A673 (cell line): Measurements from ENCODE around the gene HEXD. TPM values are rescaled to one million over a fixed set of nuclear protein-coding genes. Genes with fewer than 3 reads are reported as not detected.
"Not testable (repeated sequence)": the region's sequence is repeated elsewhere in the genome, so short reads cannot be mapped to it uniquely, and the experiment has no call there.

Experiments
- BruUV-seq: library from RNA; stranded (reverse); fragments of 400-500 nt; replicated peaks from 2 replicates; lab custom pipeline; 2021; lab: Mats Ljungman, UMichigan
- CTCF ChIA-PET: fragments of 300-600 bp; sonication (Branson Sonifier 250); formaldehyde crosslinking; loops from one replicate; lab custom pipeline; 2022; ENCODE audit warnings: antibody characterized with exemption; lab: Charles Lee
- POLR2A ChIA-PET: fragments of 300-600 bp; sonication (Branson Sonifier 250); formaldehyde crosslinking; loops from one replicate; lab custom pipeline; 2022; ENCODE audit warnings: antibody characterized with exemption; ENCODE audit not compliant: low non-redundant PET; lab: Charles Lee
- DNase-seq: peaks from one replicate; pipeline ENCODE4 v3.0.0-alpha.2; 2015; ENCODE audit warnings: low spot score
- H3K27ac ChIP-seq: fragments of 200-600 bp; sonication (generic); 2 replicates; pipeline ENCODE4 v1.5.1; 2016; ENCODE audit warnings: mixed run types, low read depth, mild to moderate bottlenecking, mixed read lengths, antibody characterized with exemption, low read length; ENCODE audit not compliant: poor library complexity, severe bottlenecking
- H3K27me3 ChIP-seq: fragments of 200-600 bp; sonication (generic); replicated peaks from 2 replicates; pipeline ENCODE4 v1.6.1; 2017; ENCODE audit warnings: mixed run types, low read depth, mild to moderate bottlenecking, mixed read lengths, antibody characterized with exemption, low read length; ENCODE audit not compliant: insufficient read depth, poor library complexity
- H3K36me3 ChIP-seq: fragments of 200-600 bp; sonication (generic); 2 replicates; pipeline ENCODE4 v1.6.1; 2016; ENCODE audit warnings: mixed run types, mild to moderate bottlenecking, mixed read lengths, antibody characterized with exemption, low read length; ENCODE audit not compliant: insufficient read depth, poor library complexity, severe bottlenecking
- H3K4me1 ChIP-seq: fragments of 200-600 bp; sonication (generic); 2 replicates; pipeline ENCODE4 v1.6.1; 2017; ENCODE audit warnings: mixed run types, mild to moderate bottlenecking, mixed read lengths, antibody characterized with exemption, low read length; ENCODE audit not compliant: insufficient read depth, poor library complexity, severe bottlenecking
- H3K4me3 ChIP-seq: fragments of 200-600 bp; sonication (generic); 2 replicates; pipeline ENCODE4 v1.5.1; 2016; ENCODE audit warnings: low read depth, mixed run types, mild to moderate bottlenecking, mixed read lengths, low read length; ENCODE audit not compliant: poor library complexity, severe bottlenecking
- H3K9me3 ChIP-seq: fragments of 200-600 bp; sonication (generic); 2 replicates; pipeline ENCODE4 v1.6.1; 2016; ENCODE audit warnings: mixed run types, low read depth, mild to moderate bottlenecking, mixed read lengths, antibody characterized with exemption, low read length; ENCODE audit not compliant: poor library complexity, severe bottlenecking
- EZH2 ChIP-seq: fragments of 200-600 bp; sonication (generic); IDR thresholded peaks from 2 replicates; pipeline ENCODE4 v1.6.1; 2017; ENCODE audit warnings: borderline replicate concordance, low read depth, mild to moderate bottlenecking, mixed read lengths, antibody characterized with exemption, low read length; ENCODE audit not compliant: poor library complexity, severe bottlenecking
- intact Hi-C: fragments of 100-400 bp; cut with micrococcal nuclease; formaldehyde crosslinking; loops from one replicate; pipeline ENCODE4 v1.10.0; 2022; ENCODE audit not compliant: unreplicated experiment
- total RNA-seq: library from RNA; stranded (reverse); gene quantifications from 2 replicates; pipeline ENCODE4 v1.2.3, GENCODE V29; 2021
- TF ChIP-seq, protein P1 (sequence below): fragments of 300-800, 200-600 bp; sonication (generic); conservative IDR thresholded peaks from 2 replicates; pipeline ENCODE4 v1.5.1; 2017; ENCODE audit warnings: low read depth, mild to moderate bottlenecking, antibody characterized with exemption, low read length, moderate library complexity, mixed read lengths

The HEXD gene
- total RNA-seq, 1 experiment from 2014 or later, result 20.1 TPM

- BruUV-seq, result no TSS peak
- intact Hi-C loops, result no loop called here
- CTCF ChIA-PET, result interaction anchor here (0.6 kb wide), 1 partner anchor 55 kb away, joined by 5 read pairs; no protein-coding TSS in a partner anchor
- H3K27me3 ChIP-seq, result no peaks in the 10 kb centered on the region
- peaks cover 6% of the 10 kb centered on the region for H3K4me1 ChIP-seq
- H3K4me3 ChIP-seq, result no peak overlapping the region
- TF ChIP-seq, protein P1, sequence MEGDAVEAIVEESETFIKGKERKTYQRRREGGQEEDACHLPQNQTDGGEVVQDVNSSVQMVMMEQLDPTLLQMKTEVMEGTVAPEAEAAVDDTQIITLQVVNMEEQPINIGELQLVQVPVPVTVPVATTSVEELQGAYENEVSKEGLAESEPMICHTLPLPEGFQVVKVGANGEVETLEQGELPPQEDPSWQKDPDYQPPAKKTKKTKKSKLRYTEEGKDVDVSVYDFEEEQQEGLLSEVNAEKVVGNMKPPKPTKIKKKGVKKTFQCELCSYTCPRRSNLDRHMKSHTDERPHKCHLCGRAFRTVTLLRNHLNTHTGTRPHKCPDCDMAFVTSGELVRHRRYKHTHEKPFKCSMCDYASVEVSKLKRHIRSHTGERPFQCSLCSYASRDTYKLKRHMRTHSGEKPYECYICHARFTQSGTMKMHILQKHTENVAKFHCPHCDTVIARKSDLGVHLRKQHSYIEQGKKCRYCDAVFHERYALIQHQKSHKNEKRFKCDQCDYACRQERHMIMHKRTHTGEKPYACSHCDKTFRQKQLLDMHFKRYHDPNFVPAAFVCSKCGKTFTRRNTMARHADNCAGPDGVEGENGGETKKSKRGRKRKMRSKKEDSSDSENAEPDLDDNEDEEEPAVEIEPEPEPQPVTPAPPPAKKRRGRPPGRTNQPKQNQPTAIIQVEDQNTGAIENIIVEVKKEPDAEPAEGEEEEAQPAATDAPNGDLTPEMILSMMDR, result no peak
- no peak for TF ChIP-seq EZH2
- H3K27ac ChIP-seq, result no peak overlapping the region
- no peaks in the 10 kb centered on the region for H3K36me3 ChIP-seq
- H3K9me3 ChIP-seq, result no peaks in the 10 kb centered on the region
- POLR2A ChIA-PET, result no interaction called here
- DNase-seq, result no peak
These were observed 39.5 kb upstream of the HEXD start for GRCh38 chr17:82378741-82379021.

DNA sequence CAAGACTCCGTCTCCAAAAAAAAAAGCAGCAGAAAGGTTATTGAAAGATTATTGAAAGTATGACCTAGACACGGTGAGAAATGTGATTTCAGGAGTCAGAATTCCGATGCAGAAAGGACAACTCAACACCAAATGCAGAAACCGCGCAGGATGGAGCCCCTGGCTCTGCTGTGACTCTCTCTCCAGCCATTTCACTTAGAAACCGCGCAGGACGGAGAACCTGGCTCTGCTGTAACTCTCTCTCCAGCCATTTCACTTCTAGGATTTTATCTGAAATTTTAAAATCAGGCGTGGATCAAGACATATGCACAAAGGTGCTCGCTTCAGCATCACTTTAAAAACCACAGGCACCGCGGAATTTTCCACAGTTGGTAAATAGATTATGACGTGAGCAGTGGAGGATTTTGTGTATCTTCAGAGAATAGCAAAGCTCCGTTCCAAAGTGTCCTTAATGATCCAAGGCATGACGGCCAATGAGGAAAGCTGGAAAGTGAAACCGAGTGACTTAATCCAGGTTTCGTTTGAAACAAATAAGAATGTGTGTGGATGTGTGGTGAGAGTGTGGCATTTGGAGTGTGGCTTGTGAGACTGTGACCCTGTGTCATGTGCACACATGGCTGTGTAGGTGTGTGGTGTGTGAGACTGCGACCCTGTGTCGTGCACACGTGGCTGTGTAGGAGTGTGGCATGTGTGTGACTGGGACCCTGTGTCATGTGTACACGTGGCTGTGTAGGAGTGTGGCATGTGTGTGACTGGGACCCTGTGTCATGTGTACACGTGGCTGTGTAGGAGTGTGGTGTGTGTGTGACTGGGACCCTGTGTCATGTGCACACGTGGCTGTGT is 37.1 kb upstream of the HEXD start:
- ChIA-PET CTCF (no interaction called here), POLR2A (no interaction called here)
- H3K4me3 ChIP-seq, result no peak overlapping the region
- H3K27ac ChIP-seq, result no peak overlapping the region
- H3K4me1 ChIP-seq, result peaks cover 6% of the 10 kb centered on the region
- H3K27me3 ChIP-seq, result no peaks in the 10 kb centered on the region
- intact Hi-C loops, result no loop called here
- no peaks in the 10 kb centered on the region for H3K36me3 ChIP-seq
- no peak for DNase-seq
- no peaks in the 10 kb centered on the region for H3K9me3 ChIP-seq
- no TSS peak for BruUV-seq
- TF ChIP-seq, protein P1, result no peak
- no peak for TF ChIP-seq EZH2

- H3K27ac ChIP-seq, intact Hi-C loops, CTCF ChIA-PET: not testable (repeated sequence)
These were observed 36.5 kb upstream of the HEXD start for GRCh38 chr17:82381703-82382009.

GRCh38 chr17:82382220-82382932 is 35.8 kb upstream of the HEXD start:
- H3K9me3 ChIP-seq, intact Hi-C loops, POLR2A ChIA-PET, CTCF ChIA-PET, H3K4me1 ChIP-seq, H3K27me3 ChIP-seq, H3K27ac ChIP-seq, DNase-seq, H3K36me3 ChIP-seq, BruUV-seq, H3K4me3 ChIP-seq: not testable (repeated sequence)

More at GRCh38 chr17:82381703-82382009, 36.5 kb upstream of the HEXD start:
- BruUV-seq, H3K36me3 ChIP-seq, H3K9me3 ChIP-seq, H3K27me3 ChIP-seq, H3K4me3 ChIP-seq, H3K4me1 ChIP-seq, DNase-seq, POLR2A ChIA-PET: not testable (repeated sequence)
